UCSD-AML1 (cell line): ENCODE results near the gene TBX4.
"Not testable (repeated sequence)": the region's sequence is repeated elsewhere in the genome, so short reads cannot be mapped to it uniquely, and the experiment has no call there.

Experiments
- DNase-seq: peaks from one replicate; lab custom pipeline; 2025; ENCODE audit not compliant: unreplicated experiment; lab: John Stamatoyannopoulos, UW

The TBX4 gene

GRCh38 chr17:61480414-61480807 is 28.2 kb downstream of the TBX4 start:
- no peak for DNase-seq

- DNase-seq = no peak
These were observed 29.2 kb downstream of the TBX4 start for GRCh38 chr17:61481421-61481820.

- no peak for DNase-seq
These were observed 30.2 kb downstream of the TBX4 start for GRCh38 chr17:61482467-61482866.

- no peak for DNase-seq
These were observed 31.5 kb downstream of the TBX4 start for GRCh38 chr17:61483778-61484116.

- DNase-seq = no peak
These were observed 32.0 kb downstream of the TBX4 start for GRCh38 chr17:61484174-61484573.

- no peak for DNase-seq
These were observed 33.0 kb downstream of the TBX4 start for GRCh38 chr17:61485067-61485775.

GRCh38 chr17:61486135-61487120 is 34.2 kb downstream of the TBX4 start:
- DNase-seq = no peak

GRCh38 chr17:61487161-61487988 is 35.2 kb downstream of the TBX4 start:
- DNase-seq = no peak

GRCh38 chr17:61487989-61488595 is 35.9 kb downstream of the TBX4 start:
- no peak for DNase-seq

GRCh38 chr17:61488878-61489718 is 36.9 kb downstream of the TBX4 start:
- DNase-seq = no peak

- DNase-seq = no peak
These were observed 37.7 kb downstream of the TBX4 start for GRCh38 chr17:61489719-61490490.

- DNase-seq = no peak
These were observed 38.3 kb downstream of the TBX4 start for GRCh38 chr17:61490540-61490975.

GRCh38 chr17:61491981-61492380 is 39.8 kb downstream of the TBX4 start:
- DNase-seq = no peak

- DNase-seq = no peak
These were observed 40.7 kb downstream of the TBX4 start for GRCh38 chr17:61492759-61493526.

- DNase-seq = not testable (repeated sequence)
These were observed 41.7 kb downstream of the TBX4 start for GRCh38 chr17:61493830-61494324.

- no peak for DNase-seq
These were observed 42.3 kb downstream of the TBX4 start for GRCh38 chr17:61494325-61495160.

GRCh38 chr17:61495161-61495857 is 43.1 kb downstream of the TBX4 start:
- peak; percentile 52 for DNase-seq
